ENCODE results near the gene SMIM12.

DNA sequence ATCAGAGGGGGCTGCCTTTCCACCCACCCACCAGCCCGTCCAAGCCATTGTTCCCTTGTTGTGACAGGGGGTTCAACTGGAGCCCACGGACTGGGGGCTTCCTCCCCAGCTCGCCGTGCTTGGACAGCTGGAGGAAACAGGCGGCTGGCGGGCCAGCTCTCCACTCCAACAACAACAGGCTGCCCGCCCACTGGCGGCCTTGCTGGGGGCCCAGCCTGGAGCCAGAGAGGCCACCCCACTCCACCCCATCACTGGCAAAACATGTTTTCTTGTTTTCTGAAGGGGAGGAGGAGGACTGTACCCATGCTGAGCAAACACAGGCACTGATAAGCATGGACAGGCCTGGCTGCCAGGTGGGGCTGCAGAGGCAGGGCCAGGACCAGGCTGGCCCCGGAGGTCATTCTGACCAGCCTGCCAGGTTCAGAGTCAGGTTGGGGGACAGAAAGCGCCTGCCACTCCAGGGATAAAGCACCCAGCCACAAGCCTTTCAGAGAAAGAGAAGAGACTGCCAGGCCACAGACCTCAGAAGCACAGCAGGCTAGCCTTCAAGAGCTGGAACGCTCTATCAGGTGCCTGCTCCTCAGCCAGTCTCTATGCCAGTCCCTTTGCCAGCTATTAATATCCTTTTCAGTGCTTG, 34.0 kb downstream of the SMIM12 start:
- no peak for TF ChIP-seq CTCF (IDR thresholded peaks at IDR 0.05; ENCODE audit: low read depth, low read length)
- TF ChIP-seq, protein P1, sequence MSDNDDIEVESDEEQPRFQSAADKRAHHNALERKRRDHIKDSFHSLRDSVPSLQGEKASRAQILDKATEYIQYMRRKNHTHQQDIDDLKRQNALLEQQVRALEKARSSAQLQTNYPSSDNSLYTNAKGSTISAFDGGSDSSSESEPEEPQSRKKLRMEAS (IDR thresholded peaks at IDR 0.05; ENCODE audit: low read depth, low read length) = no peak
